ENCODE data around the gene INAVA. TPM values are rescaled to one million over a fixed set of nuclear protein-coding genes. Genes with fewer than 3 reads are reported as not detected.

Gene INAVA
- total RNA-seq, 1 donor from 2014 or later: 0.24 TPM

DNA sequence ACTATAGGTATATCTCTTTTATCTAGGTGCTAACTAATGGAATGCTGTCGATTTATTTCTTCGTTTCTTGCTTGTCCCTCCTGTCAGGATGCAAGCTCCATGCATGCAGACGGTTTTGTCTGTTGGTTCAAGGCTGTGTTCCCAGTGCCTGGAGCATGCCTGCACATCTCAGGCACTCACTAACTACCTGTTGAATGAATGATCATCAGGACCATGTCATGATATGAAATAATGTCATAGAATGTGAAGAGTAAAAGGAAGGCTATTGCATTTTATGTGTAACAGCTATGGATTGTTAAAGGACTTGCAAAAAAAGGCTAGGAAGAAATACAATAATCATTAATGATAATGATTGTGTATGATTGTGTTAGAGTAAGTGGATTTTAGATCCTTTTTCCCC, 17.7 kb upstream of the INAVA start:
- no peak for DNase-seq (ENCODE audit: low read depth)

DNA sequence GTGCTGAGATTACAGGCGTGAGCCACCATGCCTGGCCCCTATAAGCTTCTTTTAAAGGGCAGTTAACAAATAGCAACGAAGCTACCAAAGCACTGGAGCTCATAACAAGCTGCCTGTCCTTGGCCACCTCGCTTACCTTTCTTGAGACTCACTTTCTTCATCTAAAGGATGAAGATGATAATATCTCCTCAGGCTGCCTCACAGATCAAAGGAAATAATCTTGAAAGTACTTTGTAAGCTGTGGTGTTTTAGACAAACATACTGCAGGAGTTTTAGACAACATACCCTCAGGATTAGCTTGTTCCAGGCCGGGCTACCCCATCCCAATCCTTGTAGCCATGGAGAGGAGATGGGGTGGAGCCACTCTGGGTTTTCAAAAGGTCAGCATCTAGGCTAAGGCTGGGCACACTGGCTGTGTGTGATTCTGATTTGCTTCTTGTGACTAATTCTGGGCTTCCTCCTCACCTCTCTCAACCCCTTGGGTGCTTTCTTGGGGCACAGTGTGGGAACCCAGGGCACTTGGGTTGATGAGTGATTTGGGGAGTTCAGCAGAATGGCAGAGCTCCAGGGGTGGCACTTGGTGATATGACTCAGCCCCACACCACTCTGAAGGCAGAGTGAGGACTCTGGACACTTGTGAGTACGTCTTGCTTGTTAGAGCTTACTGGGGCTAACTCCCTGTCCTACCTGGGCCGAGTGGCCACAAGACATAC, 16.7 kb upstream of the INAVA start:
- no peak for DNase-seq (ENCODE audit: low read depth)

DNA sequence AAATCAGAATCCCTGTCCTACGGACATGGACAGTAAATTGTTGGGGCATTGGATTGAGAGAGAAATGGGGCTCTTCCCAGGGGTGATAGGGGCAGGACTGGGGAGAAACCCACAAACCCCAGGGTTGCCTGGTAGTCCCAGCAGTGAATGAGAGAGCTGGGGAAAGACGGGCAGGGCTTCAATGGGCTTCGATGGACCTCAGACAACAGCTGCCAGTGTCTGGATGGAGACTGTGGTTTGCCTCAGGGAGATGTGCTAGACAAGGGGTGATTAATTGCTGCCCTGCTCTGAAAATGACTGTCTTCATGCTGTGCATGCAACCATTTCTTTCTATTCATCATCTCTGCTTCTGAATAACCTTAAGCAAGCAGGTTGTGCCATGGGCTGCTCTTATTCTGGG, 14.5 kb upstream of the INAVA start:
- peak; percentile 90 for DNase-seq (ENCODE audit: low read depth)

DNA sequence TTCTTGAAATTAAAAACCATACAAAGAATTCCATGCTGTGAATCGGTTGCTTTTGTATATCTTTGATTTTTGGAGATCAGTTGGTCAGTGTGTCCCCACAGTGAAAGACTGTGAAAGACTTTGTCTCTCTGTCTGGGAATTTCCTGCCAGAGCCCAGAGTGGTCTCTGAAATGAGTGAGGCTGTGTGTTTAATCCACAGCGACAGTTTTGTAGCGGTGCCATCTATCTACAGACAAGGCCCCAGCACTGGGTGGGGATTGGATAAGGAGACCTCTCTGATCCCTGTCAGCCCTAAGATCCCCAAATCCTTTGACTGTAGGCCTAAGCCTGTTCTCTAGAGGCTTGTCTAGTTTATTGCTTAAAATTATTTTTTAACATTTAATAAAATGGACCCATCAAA, 11.6 kb upstream of the INAVA start:
- no peak for DNase-seq (ENCODE audit: low read depth)

DNA sequence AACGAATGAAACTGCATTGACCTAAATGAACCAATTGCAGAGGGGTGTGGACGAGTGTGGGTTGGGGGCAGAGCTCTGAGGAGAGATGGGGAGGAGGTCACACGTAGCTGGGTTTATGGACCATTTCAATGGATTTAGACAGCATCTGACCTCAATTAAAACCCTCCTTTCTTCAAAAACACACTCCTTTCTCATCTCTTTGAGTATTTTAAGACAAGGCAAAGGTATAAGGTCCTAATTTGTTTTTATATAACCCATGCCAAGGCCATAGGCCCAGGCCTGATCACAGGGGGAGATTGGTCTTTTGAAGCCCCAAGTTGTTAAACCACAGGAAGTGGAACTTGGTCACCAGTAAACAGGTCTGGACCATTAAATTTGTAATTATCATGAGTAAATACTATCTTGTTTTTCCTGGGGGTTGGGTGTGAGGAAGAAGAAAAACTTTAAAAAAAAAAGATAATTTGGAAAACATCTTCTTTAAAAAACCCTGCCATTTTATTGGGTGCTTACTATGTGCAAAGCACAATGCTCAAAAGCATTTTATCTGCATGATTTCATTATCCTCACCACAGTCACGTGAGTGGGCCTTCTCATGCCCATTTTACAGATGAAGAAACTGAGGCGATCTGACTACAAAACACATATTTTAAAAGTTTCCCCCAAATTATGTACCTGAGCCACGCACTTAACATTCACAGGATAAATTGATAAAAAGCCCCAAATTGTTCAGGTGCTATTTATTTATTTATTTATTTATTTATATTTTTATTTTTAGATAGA, 8.9 kb upstream of the INAVA start:
- DNase-seq (ENCODE audit: low read depth): no peak

DNA sequence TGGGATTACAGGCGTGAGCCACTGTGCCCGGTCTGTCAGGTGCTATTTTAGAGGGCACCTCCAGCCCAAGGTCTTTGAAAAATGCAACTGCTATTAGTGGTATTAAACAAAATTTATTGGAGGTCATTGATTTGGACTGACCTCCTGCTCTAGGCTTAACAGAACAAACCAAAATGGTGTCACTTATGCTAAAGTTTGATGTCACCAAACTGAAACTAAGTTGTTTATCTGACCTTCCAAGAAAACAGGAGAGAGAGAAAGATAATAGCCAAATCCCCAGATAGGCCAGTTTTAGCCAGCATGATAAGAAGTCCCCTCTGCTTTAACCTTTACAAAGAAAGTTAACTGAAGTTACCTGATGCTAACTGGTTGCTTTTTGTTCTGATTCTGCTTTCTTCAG, 8.1 kb upstream of the INAVA start:
- no peak for DNase-seq (ENCODE audit: low read depth)

DNA sequence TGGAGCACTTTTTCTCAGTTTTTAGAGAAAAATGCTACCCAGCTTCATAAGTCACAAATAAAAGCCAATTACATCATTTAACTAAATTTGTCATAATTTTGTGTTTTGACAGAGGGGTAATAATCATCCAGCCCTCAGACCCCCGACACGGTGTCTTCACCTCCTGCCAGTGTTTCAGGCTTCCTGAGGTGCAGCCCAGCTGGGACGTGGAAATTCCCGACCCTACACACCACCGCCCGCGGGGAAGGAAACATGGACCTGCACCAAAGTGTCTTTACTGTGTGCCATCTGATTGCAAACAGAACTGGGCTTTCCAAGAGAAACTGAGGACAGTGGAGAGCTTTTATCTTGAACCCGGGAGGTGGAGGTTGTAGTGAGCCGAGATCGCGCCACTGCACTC, 7.7 kb upstream of the INAVA start:
- DNase-seq (ENCODE audit: low read depth): no peak

DNA sequence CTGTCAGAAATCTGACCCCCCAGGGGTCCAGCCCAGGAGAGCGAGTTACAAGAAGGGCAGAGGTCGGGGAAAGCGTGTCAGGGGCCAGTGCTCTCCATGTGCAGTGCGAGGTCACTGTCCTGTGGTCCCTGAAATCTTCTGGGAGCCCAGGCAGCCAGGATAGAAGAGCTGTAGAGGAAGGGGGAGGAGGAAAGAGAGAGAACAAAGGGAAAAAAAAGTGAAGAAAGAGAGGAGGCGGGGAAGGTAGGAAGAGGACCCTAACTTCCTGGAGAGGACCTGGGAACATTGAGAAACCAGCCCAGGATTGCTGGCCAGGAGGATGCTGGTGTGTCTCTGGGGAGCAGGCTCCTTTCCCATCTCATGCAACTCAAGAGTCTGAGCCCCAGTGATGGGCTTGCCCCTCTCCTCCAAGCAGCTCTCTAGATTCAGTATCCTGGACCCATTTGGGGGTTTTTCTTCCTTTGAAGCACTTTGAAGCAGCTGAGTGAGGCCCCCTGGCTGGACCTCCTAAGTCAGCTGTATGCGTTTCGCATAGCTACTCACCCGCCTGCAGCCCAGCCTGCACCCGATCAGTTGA, 6.8 kb upstream of the INAVA start:
- DNase-seq (ENCODE audit: low read depth): no peak

DNA sequence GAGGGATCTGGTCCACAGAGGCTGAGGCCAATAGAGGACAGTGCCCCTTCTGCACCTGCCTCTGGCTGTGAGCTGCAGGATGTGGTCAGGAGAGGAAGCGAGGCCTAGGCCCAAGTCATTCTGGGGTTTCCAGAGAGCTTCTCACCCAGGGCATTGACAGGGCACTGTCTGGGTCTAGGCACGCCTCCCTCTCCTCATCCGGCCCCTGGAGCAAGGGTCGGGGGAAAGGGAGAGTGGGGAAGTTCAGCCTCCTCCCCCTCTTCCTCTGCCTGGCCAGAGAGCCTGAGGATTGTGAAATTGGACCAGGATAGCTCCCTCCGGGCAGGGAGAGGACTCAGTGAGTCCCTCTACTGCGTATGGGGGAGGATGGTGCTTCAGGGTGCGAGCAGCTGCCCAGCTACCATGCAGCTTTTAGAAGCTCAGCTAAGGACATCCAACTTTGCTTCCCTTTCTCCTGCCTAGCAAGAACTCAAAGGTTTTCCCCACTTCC, 6.3 kb upstream of the INAVA start:
- peak; percentile 24 for DNase-seq (ENCODE audit: low read depth)

DNA sequence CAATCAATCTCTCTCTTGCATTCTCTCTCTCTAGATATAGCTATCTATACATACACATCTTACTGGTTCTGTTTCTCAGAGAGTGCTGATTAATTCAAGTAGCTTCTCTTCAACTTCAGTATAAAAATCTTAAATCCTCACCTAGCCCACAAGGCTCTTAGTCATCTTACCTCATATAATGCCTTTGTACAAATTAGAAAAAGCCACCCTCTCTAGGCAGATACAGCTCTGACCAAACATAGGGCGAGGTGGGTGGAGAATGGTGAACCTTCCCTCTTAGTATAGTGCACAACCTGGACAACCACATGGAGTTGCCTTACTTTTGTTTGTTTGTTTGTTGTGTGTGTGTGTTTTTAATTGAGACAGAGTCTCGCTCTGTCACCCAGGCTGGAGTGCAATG, 5.1 kb upstream of the INAVA start:
- DNase-seq (ENCODE audit: low read depth): no peak

DNA sequence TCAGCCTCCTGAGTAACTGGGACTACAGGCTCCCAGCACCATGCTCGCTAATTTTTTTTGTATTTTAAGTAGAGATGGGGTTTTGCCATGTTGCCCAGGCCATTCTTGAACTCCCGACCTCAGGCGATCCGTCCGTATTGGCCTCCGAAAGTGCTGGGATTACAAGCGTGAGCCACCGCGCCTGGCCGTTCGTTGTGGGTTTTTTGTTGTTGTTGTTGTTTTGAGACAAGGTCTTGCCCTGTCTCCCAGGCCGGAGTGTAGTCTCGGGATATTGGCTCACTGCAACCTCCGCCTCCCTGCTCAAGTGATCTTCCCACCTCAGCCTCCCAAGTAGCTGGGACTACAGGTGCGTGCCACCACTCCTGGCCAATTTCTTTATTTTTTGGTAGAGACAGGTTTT, 4.7 kb upstream of the INAVA start:
- DNase-seq (ENCODE audit: low read depth): no peak

DNA sequence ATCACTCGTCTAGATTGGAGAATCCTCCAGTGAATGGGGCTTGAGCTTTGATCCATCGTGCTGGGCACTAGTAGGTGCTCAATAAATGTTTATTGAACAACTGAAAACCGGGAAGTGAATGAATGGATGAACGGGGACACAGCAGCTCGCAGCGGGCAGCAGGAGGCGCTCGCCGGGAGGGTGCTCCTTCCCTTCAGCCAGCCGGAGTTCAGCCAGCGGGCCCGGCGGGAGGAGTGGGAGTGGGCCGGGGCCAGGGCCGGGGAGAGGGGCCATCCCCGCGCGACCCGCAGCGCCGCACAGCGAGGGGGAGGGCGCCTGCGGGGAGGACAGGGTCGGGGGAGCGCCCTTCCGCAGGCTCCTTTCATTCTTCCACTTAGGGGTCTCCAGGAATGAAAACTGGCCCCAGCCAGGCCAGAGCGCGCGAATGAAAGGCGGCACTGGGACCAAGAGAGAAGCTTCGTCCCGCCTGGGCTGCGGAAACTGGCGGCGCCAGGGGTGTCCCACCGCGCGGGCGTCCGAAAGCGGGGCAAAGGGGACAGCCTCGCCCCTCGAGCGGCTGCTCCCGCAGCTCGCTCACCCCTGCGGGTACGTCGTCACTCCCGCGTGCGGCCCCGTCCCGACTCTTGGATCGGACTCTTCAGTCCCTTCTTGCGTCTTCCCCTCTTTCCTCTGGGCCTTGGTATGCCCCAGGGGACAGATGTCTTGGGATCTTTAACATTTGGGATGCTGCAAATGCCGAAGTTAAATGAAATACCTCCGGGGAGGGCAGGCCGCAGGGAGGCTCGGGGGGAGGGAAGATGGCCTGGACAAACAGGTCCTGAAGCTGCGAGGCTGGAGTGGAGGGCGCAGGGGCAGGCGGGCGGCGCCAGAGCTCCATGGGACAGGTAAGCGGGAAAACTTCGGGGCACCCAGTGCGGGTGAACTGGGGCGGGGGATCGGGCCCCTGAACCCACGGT, 3.6 kb upstream of the INAVA start:
- peak; percentile 70 for DNase-seq (ENCODE audit: low read depth)

DNA sequence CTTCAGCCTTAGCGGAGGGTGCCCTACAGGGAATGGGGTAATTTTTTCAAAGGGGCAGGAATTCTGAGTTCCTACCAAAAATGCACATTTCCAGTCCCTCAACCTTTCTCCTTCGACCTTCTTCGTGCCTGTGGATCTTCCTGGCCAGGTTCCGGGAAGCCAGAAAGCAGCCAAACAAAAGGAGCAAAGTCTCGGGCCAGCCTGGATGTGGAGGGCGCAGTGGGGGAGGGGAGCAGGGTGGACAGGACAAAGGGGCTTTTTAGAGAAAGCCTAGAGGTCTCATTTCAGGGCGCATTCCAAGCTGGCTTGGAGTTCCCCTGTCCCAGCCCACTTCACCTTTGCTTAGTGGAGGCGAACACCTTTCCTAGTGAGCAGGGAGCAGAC, 2.9 kb upstream of the INAVA start:
- no peak for DNase-seq (ENCODE audit: low read depth)

DNA sequence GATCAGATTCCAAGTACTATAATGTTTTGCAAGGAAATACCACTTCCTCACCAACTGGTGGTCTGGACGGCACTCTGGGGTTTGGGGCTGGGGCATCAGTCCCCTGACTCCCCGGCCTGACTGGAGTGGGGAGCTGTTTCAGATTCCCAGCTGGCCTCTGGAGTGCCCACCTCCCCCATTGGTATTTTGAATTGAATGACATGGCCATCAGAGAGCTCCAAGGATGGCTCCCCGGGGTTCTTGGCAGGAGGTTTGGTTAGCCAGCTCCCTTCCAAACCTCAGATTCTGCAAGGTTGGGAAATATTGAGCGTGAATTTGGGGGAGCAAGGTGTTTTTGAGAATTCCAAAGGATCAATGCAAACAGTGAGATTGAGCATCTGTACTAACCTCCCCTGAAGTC, 2.2 kb upstream of the INAVA start:
- DNase-seq (ENCODE audit: low read depth): no peak

DNA sequence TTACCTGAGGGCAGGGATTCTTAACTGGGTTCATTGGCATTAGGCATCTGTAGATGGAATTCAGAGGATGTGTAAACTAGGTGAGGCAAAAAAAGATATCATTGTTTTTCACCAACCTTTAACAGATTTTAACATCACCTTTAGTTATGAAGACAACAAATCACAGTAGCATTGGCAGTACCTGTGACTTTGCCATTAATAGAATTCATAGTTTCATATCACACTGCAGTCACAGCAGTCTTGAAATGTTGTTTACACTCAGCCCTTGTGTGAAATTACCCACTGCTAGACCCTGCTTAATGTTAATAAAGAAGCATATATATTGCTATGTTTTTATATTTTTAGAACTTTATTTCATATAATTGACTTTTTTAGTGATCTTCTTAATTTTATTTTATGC, 1.7 kb upstream of the INAVA start:
- DNase-seq (ENCODE audit: low read depth): no peak

DNA sequence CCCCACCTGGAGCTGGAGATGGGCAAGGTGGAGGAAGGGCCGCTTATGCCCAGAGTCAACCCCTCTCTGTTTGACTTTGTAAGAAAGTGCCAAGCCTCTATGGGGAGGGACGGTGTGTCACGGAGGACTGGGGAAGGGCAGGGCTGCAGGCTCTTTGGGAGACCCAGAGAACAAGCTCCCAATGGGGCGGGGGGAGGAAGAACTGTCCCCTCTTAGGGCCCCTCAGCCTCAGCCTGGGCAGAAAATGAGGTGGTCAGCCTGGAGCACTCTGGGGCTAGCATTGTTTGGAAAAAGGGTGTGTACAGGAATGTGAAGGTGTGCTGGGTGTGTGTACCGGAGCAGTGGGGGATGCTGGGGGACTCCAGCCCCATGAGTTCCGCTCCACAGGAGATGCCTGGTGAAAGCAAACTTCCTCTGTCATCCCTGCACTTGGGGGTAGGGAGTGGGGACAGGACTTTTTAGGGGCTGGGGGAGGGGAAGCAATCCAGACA, 1.2 kb upstream of the INAVA start:
- no peak for DNase-seq (ENCODE audit: low read depth)

DNA sequence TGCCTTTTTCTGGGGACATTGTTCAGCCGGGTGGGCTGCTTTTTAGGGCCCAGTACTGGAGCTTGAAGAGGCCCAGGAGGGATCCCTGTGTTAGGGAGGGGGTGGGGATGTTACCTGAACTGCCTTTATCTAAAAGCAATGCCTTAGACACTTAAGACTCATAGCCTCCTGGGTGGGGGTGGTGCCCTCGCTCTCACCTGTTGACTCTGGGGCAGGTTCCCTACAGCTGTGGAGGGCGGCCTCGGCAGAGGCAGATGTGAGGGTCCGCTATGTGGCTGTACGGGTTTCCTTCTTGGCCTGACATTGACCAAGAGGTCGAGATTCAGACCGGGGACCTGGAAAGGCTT, 716 bp downstream of the INAVA start:
- DNase-seq (ENCODE audit: low read depth): no peak

DNA sequence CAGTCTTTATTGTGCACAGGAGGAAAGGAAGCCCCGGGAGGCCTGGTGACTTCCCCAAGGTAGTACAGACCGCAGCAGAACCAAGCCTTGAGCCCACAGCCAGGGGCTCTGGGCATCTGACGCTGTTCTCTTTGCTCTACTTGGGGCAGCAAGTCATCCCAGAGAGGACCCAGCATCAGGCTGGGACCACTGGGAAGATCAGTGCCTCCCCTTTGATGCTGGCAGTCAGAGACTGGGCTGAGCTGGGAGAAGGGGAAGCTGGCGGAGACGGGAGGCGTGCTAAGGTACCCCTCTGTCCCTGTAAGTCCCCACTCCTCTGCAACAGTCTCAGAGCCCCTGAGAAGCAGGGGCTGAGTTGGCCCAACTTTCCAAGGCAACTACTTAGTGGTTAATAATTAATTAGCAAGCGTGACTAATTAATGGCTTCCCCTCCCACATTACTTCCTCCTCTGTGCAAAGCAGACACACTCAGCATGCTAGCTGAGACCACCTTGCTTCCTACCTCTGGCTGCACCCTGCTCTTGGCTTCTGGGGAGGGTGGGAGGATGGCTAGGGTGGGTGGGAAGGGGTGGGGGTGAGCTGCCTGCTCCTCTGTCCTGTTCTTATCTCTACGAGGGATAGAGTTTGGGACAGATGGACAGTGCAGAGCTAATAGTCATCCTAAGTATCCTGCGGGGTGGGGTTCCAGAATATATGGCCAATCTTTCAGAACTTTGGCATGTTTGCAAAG, 1.3 kb downstream of the INAVA start:
- DNase-seq (ENCODE audit: low read depth): no peak

DNA sequence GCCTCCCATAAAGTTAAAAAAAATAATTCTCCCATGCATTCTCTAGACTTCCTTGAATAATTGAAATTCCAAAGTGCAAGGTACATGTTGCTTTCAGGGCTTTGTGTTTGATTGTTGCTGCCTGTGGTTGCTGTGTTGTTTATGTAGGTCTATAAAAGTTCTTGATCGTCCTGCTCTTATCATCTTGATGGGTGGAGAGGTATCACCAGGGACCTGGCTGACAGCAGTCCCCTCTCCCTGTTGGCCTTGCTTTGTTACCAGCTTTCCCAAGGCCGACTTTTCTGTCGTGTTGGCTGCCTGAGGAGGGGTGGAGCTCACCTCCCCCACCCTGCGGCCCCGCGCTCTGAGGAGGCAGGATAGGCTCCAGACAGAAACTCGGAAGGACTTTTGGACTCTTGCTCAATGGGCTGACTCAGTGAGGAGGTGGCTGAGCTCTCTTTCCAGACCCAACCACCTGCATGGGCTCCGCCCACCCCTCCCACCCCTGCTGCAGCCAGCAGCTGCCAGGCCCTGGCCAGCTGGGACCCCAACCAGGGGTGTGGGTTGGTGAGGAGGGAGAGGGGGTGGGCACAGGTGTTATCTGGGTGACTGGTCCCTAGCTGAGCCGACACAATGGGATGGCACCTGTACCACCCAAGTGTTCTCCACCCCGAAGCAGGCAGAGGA, 2.0 kb downstream of the INAVA start:
- DNase-seq (ENCODE audit: low read depth): no peak

DNA sequence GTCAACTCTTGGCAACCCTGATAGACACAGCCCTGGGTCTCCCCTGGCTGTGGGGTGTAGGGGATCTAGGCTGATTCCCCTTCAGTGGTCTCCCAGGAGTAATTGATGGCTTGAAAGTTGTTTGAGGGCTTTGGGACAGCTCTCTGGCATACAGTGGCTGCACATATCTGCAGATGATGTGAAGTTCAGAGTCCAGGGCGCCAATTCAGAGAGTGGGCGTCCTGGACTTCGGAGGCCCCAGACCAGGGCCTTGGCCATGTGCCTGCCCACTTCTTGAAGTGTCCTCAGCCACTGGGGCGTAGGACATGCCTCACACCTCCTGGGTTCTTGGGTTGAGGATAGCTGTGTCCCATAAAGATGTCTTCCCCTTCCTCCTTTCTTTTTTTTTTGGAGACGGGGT, 2.6 kb downstream of the INAVA start:
- DNase-seq (ENCODE audit: low read depth): no peak

Measured in myocyte (in vitro differentiated cells).